ENCODE measurements around the gene KCND2.

KCND2 gene

DNA sequence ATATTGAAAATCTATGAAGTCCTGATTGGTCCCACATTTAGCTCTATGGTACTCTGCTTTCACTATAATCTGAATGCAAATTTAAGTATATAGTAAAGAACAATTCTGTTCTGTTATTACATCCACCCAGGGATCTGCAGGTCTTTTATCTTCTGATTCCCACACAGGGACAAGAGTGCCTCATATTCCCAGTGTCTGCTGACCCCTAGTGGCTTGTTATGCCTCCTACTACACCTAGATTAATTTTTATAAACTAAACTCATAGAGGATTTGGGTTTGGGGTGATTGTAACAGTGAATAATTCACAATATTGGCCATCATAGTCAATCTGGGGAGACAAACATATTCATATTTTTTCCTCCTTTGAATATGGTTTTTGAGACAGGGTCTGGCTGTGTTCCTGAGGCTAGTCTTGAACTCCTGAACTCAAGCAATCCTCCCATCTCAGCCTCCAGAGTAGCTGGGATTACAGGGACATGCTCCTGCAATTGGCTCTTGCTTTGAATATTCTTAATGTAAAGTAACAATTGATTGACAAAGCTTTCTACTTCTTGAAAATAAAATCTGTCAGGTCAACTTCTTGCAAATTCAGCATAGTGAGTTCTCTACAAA lies 282.1 kb downstream of the KCND2 start:
- TF ChIP-seq, protein P1, sequence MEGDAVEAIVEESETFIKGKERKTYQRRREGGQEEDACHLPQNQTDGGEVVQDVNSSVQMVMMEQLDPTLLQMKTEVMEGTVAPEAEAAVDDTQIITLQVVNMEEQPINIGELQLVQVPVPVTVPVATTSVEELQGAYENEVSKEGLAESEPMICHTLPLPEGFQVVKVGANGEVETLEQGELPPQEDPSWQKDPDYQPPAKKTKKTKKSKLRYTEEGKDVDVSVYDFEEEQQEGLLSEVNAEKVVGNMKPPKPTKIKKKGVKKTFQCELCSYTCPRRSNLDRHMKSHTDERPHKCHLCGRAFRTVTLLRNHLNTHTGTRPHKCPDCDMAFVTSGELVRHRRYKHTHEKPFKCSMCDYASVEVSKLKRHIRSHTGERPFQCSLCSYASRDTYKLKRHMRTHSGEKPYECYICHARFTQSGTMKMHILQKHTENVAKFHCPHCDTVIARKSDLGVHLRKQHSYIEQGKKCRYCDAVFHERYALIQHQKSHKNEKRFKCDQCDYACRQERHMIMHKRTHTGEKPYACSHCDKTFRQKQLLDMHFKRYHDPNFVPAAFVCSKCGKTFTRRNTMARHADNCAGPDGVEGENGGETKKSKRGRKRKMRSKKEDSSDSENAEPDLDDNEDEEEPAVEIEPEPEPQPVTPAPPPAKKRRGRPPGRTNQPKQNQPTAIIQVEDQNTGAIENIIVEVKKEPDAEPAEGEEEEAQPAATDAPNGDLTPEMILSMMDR (IDR thresholded peaks at IDR 0.05): peak; percentile 92

DNA sequence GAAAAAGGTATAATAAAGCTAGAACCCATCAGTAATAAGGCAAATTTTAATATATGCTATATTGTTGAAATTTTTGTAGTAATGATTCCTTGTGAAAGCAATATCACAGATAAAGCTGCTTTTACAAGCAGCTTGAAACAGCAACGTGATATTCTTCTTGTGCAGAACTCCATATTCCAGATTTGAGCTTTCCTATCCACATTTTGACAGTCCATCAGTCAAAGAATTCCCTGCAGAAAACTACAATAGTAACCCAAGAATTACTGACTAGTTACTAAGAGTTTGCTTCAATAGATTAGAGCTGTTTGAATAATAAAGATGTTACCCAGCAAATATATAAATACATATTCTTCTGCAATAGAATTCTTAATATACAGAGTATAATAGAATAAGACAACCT lies 291.2 kb downstream of the KCND2 start:
- TF ChIP-seq, protein P1 (IDR thresholded peaks at IDR 0.05): no peak

DNA sequence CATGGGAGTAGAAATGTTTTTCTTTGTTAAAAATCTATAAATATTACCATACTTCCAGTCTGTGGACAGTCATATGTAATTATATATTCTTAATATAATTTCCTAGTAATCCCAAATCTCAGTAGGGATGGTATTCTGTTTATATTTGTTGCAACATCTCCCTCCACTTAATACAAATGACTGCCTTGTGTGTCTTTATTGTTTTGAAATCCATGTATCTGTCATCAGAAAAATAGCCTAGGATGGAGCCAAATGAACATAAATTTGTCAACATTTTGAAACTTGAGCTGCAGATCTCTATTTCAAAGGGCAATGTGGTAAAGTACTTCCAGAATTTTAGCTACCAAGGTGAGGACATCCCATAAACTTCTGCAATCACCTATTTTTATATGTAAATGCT lies 294.2 kb downstream of the KCND2 start:
- TF ChIP-seq, protein P1 (IDR thresholded peaks at IDR 0.05): no peak

DNA sequence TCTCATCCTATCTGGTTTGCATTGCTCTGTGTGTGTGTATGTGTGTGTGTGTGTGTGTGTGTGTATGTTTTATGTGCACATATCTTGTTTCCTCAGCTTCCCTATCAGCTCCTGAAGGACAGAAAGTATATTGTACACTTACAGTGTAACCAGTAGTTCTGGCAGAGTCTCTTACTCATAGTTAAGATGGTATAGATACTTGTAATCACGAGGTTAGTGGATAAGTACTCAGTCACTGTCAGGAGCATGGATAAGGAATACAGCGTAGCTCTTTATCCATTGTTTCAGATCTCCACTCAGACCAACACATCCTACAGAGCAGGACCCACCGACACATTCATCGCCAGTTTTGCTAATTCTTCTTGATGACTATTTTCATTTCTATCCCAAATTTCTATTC lies 309.9 kb downstream of the KCND2 start:
- TF ChIP-seq, protein P1 (IDR thresholded peaks at IDR 0.05): no peak

DNA sequence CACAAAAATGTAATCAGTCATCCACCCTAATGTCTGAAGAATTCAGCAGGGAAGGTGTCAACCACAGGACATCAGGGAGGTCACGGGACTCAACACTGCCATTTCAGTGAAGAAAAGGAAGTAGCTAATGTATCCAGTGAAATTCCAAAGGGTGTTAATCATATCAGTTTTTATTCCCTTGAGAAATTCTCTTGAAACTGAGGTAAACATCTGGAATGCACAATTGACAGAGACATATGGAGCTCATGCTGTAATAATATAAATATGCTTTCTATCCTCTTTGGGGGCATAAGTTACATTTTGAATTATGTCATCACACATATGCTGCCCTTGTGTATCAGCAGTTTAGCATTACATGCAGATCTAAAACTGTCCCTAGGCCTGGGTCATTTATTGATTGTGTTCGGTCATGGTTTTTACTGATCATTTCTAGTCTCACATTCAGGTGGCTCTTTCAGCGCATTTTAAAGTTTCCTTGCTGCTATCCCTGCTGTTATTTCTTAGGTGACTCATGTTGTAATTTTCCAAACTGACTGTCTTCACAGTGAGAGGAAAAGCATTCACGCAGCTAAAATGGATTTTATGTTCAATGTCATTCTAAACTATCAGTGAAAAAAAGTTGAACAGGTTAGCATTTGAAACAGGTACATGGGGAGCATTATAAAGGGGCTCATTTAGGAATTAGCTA lies 311.1 kb downstream of the KCND2 start:
- TF ChIP-seq, protein P1 (IDR thresholded peaks at IDR 0.05): no peak

DNA sequence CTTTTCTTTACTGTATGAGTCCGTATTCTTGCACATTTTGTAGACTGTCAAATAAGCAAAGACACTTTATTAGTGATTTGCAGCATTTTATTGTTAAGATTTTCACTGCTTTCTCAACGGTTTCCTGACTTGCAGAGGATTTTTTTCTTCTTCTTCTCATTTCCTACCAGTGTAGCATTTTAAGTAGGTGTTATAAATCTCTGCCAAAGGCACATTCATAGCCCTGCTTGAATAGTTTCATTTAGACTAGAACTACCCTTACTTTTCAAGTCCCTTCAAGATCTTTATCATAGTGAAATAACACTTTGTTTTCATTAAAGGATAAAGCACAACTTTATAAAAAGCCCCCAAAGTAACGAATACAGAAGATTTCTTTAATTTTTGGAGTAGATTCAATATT lies 313.6 kb downstream of the KCND2 start:
- TF ChIP-seq, protein P1 (IDR thresholded peaks at IDR 0.05): no peak

DNA sequence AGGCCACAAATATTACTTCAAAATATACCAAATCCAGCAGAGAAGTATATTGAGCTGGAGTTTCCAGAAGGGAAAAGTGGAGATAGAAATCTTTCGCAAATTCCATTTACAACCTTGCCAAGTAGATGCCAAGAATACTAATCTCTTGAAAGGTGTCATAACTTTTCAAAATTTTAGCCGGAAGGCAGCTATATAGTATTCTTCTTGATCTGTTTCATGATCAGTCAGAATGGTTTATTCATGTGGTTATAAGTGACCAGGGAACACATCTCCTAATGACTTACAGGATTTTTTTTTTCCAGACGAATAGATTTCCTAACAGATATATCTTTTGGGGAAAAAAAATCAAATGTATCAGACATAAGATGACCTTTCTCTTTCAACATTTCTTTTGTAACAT lies 314.3 kb downstream of the KCND2 start:
- TF ChIP-seq, protein P1 (IDR thresholded peaks at IDR 0.05): no peak
